RPMI8226 (cell line): ENCODE data around the gene GRAP.

ENCODE experiments used
- DNase-seq: peaks from one replicate; pipeline ENCODE4 v3.0.0-alpha.2; 2015

Gene GRAP

GRCh38 chr17:18981335-18981641, 65.5 kb downstream of the GRAP start:
- DNase-seq = no peak

- DNase-seq = no peak
These were observed 65.9 kb downstream of the GRAP start for GRCh38 chr17:18980682-18981334.

GRCh38 chr17:18978655-18979054, 68.1 kb downstream of the GRAP start:
- DNase-seq = no peak

GRCh38 chr17:18978050-18978449, 68.7 kb downstream of the GRAP start:
- no peak for DNase-seq

GRCh38 chr17:18977646-18978045, 69.1 kb downstream of the GRAP start:
- no peak for DNase-seq

GRCh38 chr17:18977021-18977420, 69.7 kb downstream of the GRAP start:
- no peak for DNase-seq

GRCh38 chr17:18976201-18976600, 70.6 kb downstream of the GRAP start:
- DNase-seq = no peak

GRCh38 chr17:18975597-18975996, 71.2 kb downstream of the GRAP start:
- no peak for DNase-seq

- no peak for DNase-seq
These were observed 72.2 kb downstream of the GRAP start for GRCh38 chr17:18974407-18975149.

- DNase-seq = no peak
These were observed 75.0 kb downstream of the GRAP start for GRCh38 chr17:18971801-18972200.
